Activated naive CD8-positive, alpha-beta T cell treated with anti-CD3 and anti-CD28 coated beads, Interleukin-2, amount 10 ng/mL, durations not matched to agents 7 days and 5 days (primary cell): ENCODE data around the gene NEUROD6. TPM values are rescaled to one million over a fixed set of nuclear protein-coding genes. Genes with fewer than 3 reads are reported as not detected.

ENCODE experiments used
- ATAC-seq: fragments of 150-1000 bp; cut with Tn5 transposase; one replicate; pipeline ENCODE4 v1.10.0; 2021; ENCODE audit warnings: low read depth, moderate library complexity
- POLR2A ChIA-PET: fragments of 350-600 bp; sonication (Branson Sonifier 250); formaldehyde crosslinking; loops from one replicate; lab custom pipeline; 2021; ENCODE audit warnings: antibody characterized with exemption; lab: Charles Lee
- DNase-seq: peaks from one replicate; pipeline ENCODE4 v3.0.0; 2021
- H3K27ac Mint-ChIP-seq: one replicate; pipeline ENCODE4 v1.8.0; 2022; ENCODE audit warnings: mild to moderate bottlenecking, mixed read lengths
- H3K27me3 Mint-ChIP-seq: one replicate; pipeline ENCODE4 v1.8.0; 2022; ENCODE audit warnings: mild to moderate bottlenecking, moderate library complexity, mixed read lengths
- H3K36me3 Mint-ChIP-seq: one replicate; pipeline ENCODE4 v1.8.0; 2021; ENCODE audit warnings: mild to moderate bottlenecking, mixed read lengths
- H3K4me1 Mint-ChIP-seq: one replicate; pipeline ENCODE4 v1.8.0; 2021; ENCODE audit warnings: mixed read lengths
- H3K4me3 Mint-ChIP-seq: one replicate; pipeline ENCODE4 v1.8.0; 2022; ENCODE audit warnings: mild to moderate bottlenecking, moderate library complexity, mixed read lengths
- H3K9me3 Mint-ChIP-seq: one replicate; pipeline ENCODE4 v1.8.0; 2021; ENCODE audit warnings: mixed read lengths
- total RNA-seq, 2 experiments: library from RNA; stranded (reverse); gene quantifications; one replicate each; pipeline ENCODE4 v1.2.3, GENCODE V29; 2021

Gene NEUROD6
- total RNA-seq, 2 experiments from 2014 or later: not detected

DNA sequence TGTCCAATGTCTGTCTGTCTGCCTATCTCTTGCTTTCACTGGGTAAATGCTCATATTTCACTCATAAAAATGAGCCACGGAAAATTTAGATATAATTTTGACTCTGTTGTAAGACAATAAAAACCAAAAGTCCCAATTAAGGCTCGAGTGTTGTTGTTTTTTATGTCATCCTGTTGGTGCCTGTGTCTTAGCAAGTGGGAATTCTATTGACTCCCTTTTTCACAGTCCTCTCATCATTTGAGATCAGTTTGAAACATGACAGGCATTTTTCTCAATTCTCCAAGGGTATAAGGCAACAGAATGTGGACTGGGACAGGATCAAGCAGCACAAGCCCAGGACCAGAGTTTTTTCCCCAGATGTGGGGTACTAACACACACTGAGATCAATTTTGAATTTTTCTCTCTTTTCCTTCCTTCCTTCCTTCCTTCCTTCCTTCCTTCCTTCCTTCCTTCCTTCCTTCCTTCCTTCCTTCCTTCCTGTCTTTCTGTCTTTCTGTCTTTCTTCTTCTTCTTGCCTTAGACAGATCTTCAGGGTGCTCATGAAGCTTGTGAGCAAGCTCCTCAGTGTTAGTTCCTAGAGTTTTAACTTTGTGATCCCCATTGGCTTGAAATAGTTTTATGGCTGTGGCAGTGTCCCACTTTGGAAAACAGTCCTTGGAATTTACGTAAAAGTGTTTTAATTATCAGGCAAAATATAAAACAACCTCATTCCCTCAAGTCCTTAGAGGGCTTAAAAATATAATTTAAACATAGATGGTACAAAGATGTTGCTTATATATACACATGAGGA, 3.2 kb upstream of the NEUROD6 start:
- POLR2A ChIA-PET: no interaction called here
- H3K4me3 Mint-ChIP-seq: no peak overlapping the region
- no peak for DNase-seq
- H3K4me1 Mint-ChIP-seq: no peaks in the 10 kb centered on the region
- H3K36me3 Mint-ChIP-seq: no peaks in the 10 kb centered on the region
- H3K27ac Mint-ChIP-seq: no peak overlapping the region
- H3K27me3 Mint-ChIP-seq: peaks cover 4% of the 10 kb centered on the region
- ATAC-seq: no peak
- no peaks in the 10 kb centered on the region for H3K9me3 Mint-ChIP-seq

- no peak overlapping the region for H3K4me3 Mint-ChIP-seq
- no peak overlapping the region for H3K27ac Mint-ChIP-seq
Measured at GRCh38 chr7:31341141-31341540, 615 bp upstream of the NEUROD6 start.

DNA sequence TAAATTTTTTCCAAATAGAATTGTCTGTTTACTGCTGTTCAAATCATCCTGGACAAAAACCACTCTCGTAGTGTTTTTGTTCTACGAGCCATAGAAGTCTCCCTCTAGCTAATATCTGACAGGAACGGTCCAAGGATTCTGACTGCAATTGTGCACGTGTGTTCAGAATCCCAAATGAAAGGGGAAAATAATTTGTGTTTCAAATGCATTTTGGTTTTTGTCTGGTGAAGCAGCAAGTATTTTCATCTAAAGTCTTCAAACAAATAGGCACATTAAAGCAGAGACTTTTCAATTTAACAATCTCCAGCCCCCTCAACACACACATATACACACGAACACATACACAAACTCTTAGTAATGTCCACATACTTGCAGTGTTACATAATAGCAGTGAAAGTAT, 475 bp downstream of the NEUROD6 start:
- Mint-ChIP-seq H3K9me3 (peaks cover 2% of the 10 kb centered on the region), H3K4me1 (no peaks in the 10 kb centered on the region)
- no peak for ATAC-seq

More at GRCh38 chr7:31341141-31341540, 615 bp upstream of the NEUROD6 start:
- DNase-seq (no peak), ATAC-seq (no peak)
- H3K36me3 Mint-ChIP-seq: no peaks in the 10 kb centered on the region
- H3K9me3 Mint-ChIP-seq: no peaks in the 10 kb centered on the region
- no peaks in the 10 kb centered on the region for H3K4me1 Mint-ChIP-seq
- POLR2A ChIA-PET: no interaction called here
- H3K27me3 Mint-ChIP-seq: peaks cover 20% of the 10 kb centered on the region

GRCh38 chr7:31338706-31339105, 1.8 kb downstream of the NEUROD6 start:
- ATAC-seq (no peak), DNase-seq (no peak)
- no peaks in the 10 kb centered on the region for H3K36me3 Mint-ChIP-seq
- no peak overlapping the region for H3K27ac Mint-ChIP-seq
- no peak overlapping the region for H3K4me3 Mint-ChIP-seq
- POLR2A ChIA-PET: no interaction called here
- H3K27me3 Mint-ChIP-seq: peaks cover 28% of the 10 kb centered on the region
- peaks cover 3% of the 10 kb centered on the region for H3K9me3 Mint-ChIP-seq
- H3K4me1 Mint-ChIP-seq: no peaks in the 10 kb centered on the region

More for the DNA sequence above, 475 bp downstream of the NEUROD6 start:
- Mint-ChIP-seq H3K4me3 (no peak overlapping the region), H3K27ac (no peak overlapping the region), H3K36me3 (no peaks in the 10 kb centered on the region), H3K27me3 (peaks cover 26% of the 10 kb centered on the region)
- DNase-seq: no peak
- POLR2A ChIA-PET: no interaction called here

DNA sequence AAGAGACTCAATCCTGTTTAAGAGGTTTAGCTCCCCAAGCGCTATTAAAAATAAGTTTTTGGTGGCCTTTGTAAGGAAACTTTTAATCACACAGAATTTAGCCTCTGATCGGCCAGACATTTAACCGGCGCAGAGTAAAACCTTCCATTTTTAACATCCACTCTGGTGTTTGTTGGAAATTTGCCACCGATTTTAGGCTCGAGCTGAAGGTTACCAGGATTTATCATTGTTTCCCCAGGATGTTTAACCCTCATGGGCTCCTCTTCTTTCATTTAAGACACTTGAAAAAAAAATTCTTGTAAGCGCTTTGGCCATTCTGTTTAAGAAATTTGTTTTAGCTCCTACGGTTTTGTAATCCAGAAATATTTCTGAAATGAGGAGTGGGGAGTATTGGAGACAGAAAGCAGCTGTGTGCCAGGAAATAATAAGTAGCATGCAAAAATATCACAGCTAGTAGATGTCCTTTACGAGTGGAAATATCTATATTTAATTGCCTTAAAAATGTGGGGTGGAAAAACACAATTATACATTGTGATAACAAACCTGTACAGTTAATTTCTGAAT, 3.4 kb downstream of the NEUROD6 start:
- no peaks in the 10 kb centered on the region for H3K4me1 Mint-ChIP-seq

DNA sequence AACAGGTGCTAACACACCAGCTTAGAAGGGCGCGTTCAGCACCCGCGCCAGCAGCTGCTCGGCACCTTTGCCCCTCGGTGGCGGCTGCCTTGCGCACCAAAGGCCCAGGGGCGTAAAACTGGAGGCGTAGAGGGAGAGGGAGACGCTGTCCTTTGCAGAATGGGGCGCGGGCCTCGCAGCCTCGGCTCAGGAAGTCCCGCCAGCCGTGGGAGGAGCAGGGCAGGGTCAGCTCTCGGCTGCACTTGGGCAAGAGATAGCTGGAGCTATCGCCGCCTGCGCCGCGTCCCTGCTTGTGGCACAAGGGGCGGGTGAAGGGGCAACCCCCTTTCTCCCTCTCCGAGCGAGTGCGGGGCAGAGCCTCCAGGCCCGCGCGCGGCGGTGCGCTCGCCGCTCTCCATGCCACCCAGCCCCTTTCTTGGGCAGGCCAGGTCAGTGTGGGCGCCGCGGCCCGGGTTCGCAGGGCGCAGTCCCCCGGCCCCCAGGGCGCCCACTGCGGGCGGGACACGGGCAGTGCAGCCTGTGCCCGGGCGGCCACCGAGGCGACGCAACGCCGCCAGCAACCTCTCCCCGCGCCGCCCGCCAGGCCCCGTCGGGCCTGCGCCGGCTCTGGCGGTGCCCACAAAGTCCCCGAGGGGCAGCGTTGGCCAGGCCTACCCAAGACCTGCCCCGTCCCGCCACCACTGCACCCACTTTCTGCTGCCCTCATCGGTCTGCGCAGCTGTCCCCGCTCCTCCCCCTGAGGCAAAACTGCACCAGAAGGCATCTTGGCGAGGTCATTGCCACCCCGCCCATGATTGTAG, 4.1 kb downstream of the NEUROD6 start:
- H3K9me3 Mint-ChIP-seq: peaks cover 3% of the 10 kb centered on the region
- POLR2A ChIA-PET: no interaction called here
- no peaks in the 10 kb centered on the region for H3K4me1 Mint-ChIP-seq
- peaks cover 28% of the 10 kb centered on the region for H3K27me3 Mint-ChIP-seq
- H3K4me3 Mint-ChIP-seq: no peak overlapping the region
- DNase-seq: no peak
- no peak overlapping the region for H3K27ac Mint-ChIP-seq
- no peaks in the 10 kb centered on the region for H3K36me3 Mint-ChIP-seq
- ATAC-seq: no peak

More for the DNA sequence above, 3.4 kb downstream of the NEUROD6 start:
- DNase-seq (no peak), ATAC-seq (no peak)
- Mint-ChIP-seq H3K4me3 (no peak overlapping the region), H3K36me3 (no peaks in the 10 kb centered on the region), H3K27ac (no peak overlapping the region), H3K27me3 (peaks cover 28% of the 10 kb centered on the region), H3K9me3 (peaks cover 3% of the 10 kb centered on the region)
- POLR2A ChIA-PET: no interaction called here

GRCh38 chr7:31335884-31336201, 4.7 kb downstream of the NEUROD6 start:
- peaks cover 28% of the 10 kb centered on the region for H3K27me3 Mint-ChIP-seq
- DNase-seq (no peak), ATAC-seq (no peak)
- no peak overlapping the region for H3K4me3 Mint-ChIP-seq
- POLR2A ChIA-PET: no interaction called here
- no peak overlapping the region for H3K27ac Mint-ChIP-seq
- H3K4me1 Mint-ChIP-seq: no peaks in the 10 kb centered on the region
- peaks cover 3% of the 10 kb centered on the region for H3K9me3 Mint-ChIP-seq
- H3K36me3 Mint-ChIP-seq: no peaks in the 10 kb centered on the region

DNA sequence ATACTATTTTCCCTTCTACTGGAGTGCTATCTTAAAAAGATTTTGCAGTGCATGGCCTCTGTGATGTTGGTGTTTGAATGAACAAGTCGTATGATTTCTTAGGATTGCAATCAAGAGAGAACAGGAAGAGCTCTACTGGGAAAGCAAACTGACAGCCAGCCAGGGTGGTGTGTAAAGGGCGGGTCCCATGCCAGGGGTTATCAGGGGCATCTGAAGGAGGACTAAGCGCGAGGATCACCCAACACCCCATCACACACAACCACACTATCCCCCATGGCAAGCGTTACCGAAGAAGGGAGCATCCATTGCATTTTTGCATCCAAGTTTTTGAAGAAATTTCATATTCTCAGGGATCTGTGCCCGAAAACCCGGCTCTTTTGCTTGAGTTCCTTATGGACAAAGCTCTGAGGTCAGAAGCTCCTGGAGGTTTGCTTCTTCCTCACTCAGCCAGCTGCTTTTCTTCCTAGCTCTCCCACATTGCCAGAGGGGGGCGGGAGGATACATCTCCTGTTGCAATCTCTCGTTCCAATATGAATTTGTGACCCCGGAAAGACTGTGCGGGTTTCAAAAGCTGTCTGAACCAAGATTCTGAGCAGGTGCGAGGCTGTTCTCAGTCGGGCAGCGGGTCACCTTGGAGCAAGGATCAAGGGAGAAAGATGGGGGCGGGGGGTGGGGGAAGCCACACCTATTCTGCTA, 5.2 kb downstream of the NEUROD6 start:
- H3K4me1 Mint-ChIP-seq: no peaks in the 10 kb centered on the region
- DNase-seq (no peak), ATAC-seq (no peak)
- H3K9me3 Mint-ChIP-seq: peaks cover 3% of the 10 kb centered on the region
- no peaks in the 10 kb centered on the region for H3K36me3 Mint-ChIP-seq
- peaks cover 28% of the 10 kb centered on the region for H3K27me3 Mint-ChIP-seq
- no peak overlapping the region for H3K4me3 Mint-ChIP-seq
- no peak overlapping the region for H3K27ac Mint-ChIP-seq
- POLR2A ChIA-PET: no interaction called here

- Mint-ChIP-seq H3K4me3 (no peak overlapping the region), H3K36me3 (no peaks in the 10 kb centered on the region), H3K4me1 (no peaks in the 10 kb centered on the region), H3K27me3 (peaks cover 22% of the 10 kb centered on the region), H3K9me3 (peaks cover 3% of the 10 kb centered on the region), H3K27ac (no peak overlapping the region)
- no peak for DNase-seq
- POLR2A ChIA-PET: no interaction called here
- ATAC-seq: no peak
Measured at GRCh38 chr7:31333291-31333690, 7.2 kb downstream of the NEUROD6 start.

DNA sequence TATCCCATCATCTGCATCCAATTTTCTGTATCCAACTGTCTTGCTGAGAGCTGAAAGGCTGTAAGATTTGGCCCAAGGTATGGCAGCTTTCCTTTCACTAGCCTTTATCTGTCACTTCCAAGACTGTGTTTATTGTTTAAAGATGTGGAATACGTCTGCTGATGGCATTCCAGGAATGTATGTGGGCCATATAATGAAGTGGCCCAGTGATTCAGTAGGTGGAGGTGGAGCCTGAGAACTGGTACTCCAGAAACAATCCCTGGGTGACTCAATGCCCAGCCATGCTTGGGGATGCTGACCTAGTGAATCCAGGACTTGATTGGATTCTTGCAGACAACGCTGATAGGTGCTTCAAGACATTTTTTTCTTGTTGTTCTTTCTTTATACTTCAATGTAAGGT, 13.5 kb downstream of the NEUROD6 start:
- Mint-ChIP-seq H3K36me3 (no peaks in the 10 kb centered on the region), H3K4me1 (no peaks in the 10 kb centered on the region), H3K27ac (no peak overlapping the region), H3K27me3 (no peaks in the 10 kb centered on the region), H3K9me3 (no peaks in the 10 kb centered on the region), H3K4me3 (no peak overlapping the region)
- ATAC-seq (no peak), DNase-seq (no peak)
- POLR2A ChIA-PET: no interaction called here

- Mint-ChIP-seq H3K4me1 (no peaks in the 10 kb centered on the region), H3K36me3 (no peaks in the 10 kb centered on the region), H3K4me3 (no peak overlapping the region), H3K9me3 (no peaks in the 10 kb centered on the region), H3K27me3 (no peaks in the 10 kb centered on the region), H3K27ac (no peak overlapping the region)
- ATAC-seq (no peak), DNase-seq (no peak)
- POLR2A ChIA-PET: no interaction called here
Measured at GRCh38 chr7:31326416-31326815, 14.1 kb downstream of the NEUROD6 start.

DNA sequence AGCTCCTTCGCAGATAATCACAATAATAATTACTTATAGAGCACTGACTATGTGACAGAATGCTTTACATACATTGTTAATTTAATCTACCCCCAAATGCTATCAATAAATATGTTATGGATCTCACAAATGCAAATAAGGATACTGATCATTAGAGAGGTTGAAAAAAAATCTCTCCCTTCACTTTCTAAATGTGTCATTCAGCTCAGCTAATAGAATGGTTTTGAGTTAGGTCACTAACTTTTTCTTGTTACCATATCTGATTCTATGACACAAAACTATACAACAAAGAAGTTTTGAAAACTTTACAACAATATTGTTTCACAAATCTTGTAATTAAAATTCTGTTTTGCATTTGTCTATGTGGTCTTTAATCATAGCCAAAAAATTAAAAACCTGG, 17.4 kb downstream of the NEUROD6 start:
- DNase-seq: no peak
- no peaks in the 10 kb centered on the region for H3K4me1 Mint-ChIP-seq
- no peak for ATAC-seq
- H3K9me3 Mint-ChIP-seq: no peaks in the 10 kb centered on the region
- no peaks in the 10 kb centered on the region for H3K27me3 Mint-ChIP-seq
- H3K36me3 Mint-ChIP-seq: no peaks in the 10 kb centered on the region
- no peak overlapping the region for H3K4me3 Mint-ChIP-seq
- POLR2A ChIA-PET: no interaction called here
- no peak overlapping the region for H3K27ac Mint-ChIP-seq

DNA sequence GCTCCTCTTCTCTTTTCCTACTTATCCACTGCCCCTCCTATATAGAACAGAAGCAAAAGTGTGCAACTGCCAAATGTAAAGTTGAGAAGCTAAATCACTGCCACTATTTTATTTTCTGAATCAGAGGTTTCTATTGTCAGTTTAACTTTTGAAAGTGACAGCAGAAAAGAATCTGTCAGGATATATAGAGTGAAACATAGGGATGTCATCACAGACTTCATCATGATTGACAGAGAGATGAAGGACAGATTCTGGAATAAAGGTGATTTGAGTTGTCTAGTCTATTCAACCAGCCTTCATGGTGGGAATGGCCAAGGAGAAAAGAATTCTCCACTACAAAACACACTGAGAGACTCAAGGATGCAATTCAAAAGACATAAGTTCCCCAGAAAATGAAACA, 19.9 kb downstream of the NEUROD6 start:
- DNase-seq (no peak), ATAC-seq (no peak)
- Mint-ChIP-seq H3K27me3 (no peaks in the 10 kb centered on the region), H3K27ac (no peak overlapping the region), H3K4me3 (no peak overlapping the region), H3K36me3 (no peaks in the 10 kb centered on the region), H3K9me3 (no peaks in the 10 kb centered on the region), H3K4me1 (no peaks in the 10 kb centered on the region)
- POLR2A ChIA-PET: no interaction called here
